GM12878 (cell line): ENCODE results near the gene SLC17A7. TPM values are rescaled to one million over a fixed set of nuclear protein-coding genes. Genes with fewer than 3 reads are reported as not detected.

Experiments used
- BHLHE40 ChIP-seq, 2 experiments: fragments of 450-650 bp in 1 of 2; IDR thresholded peaks; 2 replicates each; pipeline ENCODE4 v1.6.1; 2011 to 2017; ENCODE audit warnings: low read depth in 2 of 2, borderline replicate concordance in 1 of 2, improper control_type of control experiment in 1 of 2, low read length in 1 of 2, mild to moderate bottlenecking in 1 of 2
- CEBPB ChIP-seq, 2 experiments: fragments of 150-350 bp in 1 of 2; IDR thresholded peaks; 2 replicates each; pipeline ENCODE4 v1.6.1; 2012 to 2014; ENCODE audit warnings: low read depth in 2 of 2, low read length in 2 of 2, borderline replicate concordance in 1 of 2, inconsistent platforms in 1 of 2
- DPF2 ChIP-seq: fragments of 450-650 bp; IDR thresholded peaks from 2 replicates; pipeline ENCODE4 v1.6.1; 2017; ENCODE audit warnings: mild to moderate bottlenecking
- E4F1 ChIP-seq: fragments of 450-650 bp; IDR thresholded peaks from 2 replicates; pipeline ENCODE4 v1.6.1; 2018; ENCODE audit warnings: borderline replicate concordance, mild to moderate bottlenecking; ENCODE audit not compliant: partially characterized antibody
- EZH2 ChIP-seq: IDR thresholded peaks from 2 replicates; pipeline ENCODE4 v1.6.1; 2012; ENCODE audit warnings: low read depth, mild to moderate bottlenecking, control low read depth, inconsistent platforms, low read length, borderline replicate concordance; ENCODE audit not compliant: control insufficient read depth
- HCFC1 ChIP-seq: fragments of 150-350 bp; IDR thresholded peaks from 2 replicates; pipeline ENCODE4 v1.6.1; 2014; ENCODE audit warnings: low read length
- MTA3 ChIP-seq: IDR thresholded peaks from 2 replicates; pipeline ENCODE4 v1.6.1; 2012; ENCODE audit warnings: low read length, inconsistent platforms, borderline replicate concordance
- NBN ChIP-seq: fragments of 450-650 bp; IDR thresholded peaks from 2 replicates; pipeline ENCODE4 v1.6.1; 2016
- NFYB ChIP-seq: IDR thresholded peaks from 2 replicates; pipeline ENCODE4 v1.6.1; 2011; ENCODE audit warnings: low read depth, mild to moderate bottlenecking, low read length, improper control_type of control experiment, moderate library complexity; ENCODE audit not compliant: insufficient read depth
- NR2F1 ChIP-seq: fragments of 450-650 bp; conservative IDR thresholded peaks from 2 replicates; pipeline ENCODE4 v1.6.1; 2017; ENCODE audit warnings: mild to moderate bottlenecking
- PBX3 ChIP-seq: IDR thresholded peaks from 2 replicates; pipeline ENCODE4 v1.6.1; 2011; ENCODE audit warnings: mild to moderate bottlenecking, low read depth, low read length, moderate library complexity; ENCODE audit not compliant: insufficient replicate concordance
- PKNOX1 ChIP-seq: fragments of 450-650 bp; IDR thresholded peaks from 2 replicates; pipeline ENCODE4 v1.6.1; 2016; ENCODE audit warnings: mild to moderate bottlenecking
- POLR2AphosphoS5 ChIP-seq: IDR thresholded peaks from 2 replicates; pipeline ENCODE4 v1.6.1; 2011; ENCODE audit warnings: mild to moderate bottlenecking, low read length, inconsistent platforms
- PRDM15 ChIP-seq: fragments of 450-650 bp; formaldehyde crosslinking; IDR thresholded peaks from 2 replicates; pipeline ENCODE4 v1.4.0; 2020; ENCODE audit warnings: mild to moderate bottlenecking, moderate library complexity
- RCOR1 ChIP-seq: conservative IDR thresholded peaks from 2 replicates; pipeline ENCODE4 v1.6.1; 2012; ENCODE audit warnings: low read depth, low read length, improper control_type of control experiment
- SIX5 ChIP-seq: IDR thresholded peaks from 2 replicates; pipeline ENCODE4 v1.6.1; 2011; ENCODE audit warnings: mild to moderate bottlenecking, low read depth, low read length, moderate library complexity; ENCODE audit not compliant: severe bottlenecking
- SP1 ChIP-seq: IDR thresholded peaks from one replicate; pipeline ENCODE4 v1.6.1; 2011; ENCODE audit warnings: low read depth, low read length
- SUPT20H ChIP-seq: IDR thresholded peaks from 2 replicates; pipeline ENCODE4 v1.6.1; 2011; ENCODE audit warnings: low read depth, mild to moderate bottlenecking, low read length, moderate library complexity, borderline replicate concordance; ENCODE audit not compliant: control insufficient read depth
- WRNIP1 ChIP-seq: IDR thresholded peaks from 2 replicates; pipeline ENCODE4 v1.6.1; 2011; ENCODE audit warnings: low read depth, low read length, improper control_type of control experiment, borderline replicate concordance
- ZBED1 ChIP-seq: IDR thresholded peaks from 2 replicates; pipeline ENCODE4 v1.6.1; 2016; ENCODE audit warnings: borderline replicate concordance
- ZNF274 ChIP-seq: IDR thresholded peaks from one replicate; pipeline ENCODE4 v1.8.0; 2011; ENCODE audit not compliant: insufficient read length, insufficient read depth
- polyA plus RNA-seq, 11 experiments: library from polyadenylated mRNA; depleted of rRNA in 4 of 11; unstranded in 6 of 11; stranded (reverse) in 5 of 11; fragments of >200 nt; fragmentation: Nextera tagmentation in 4 of 11; fragmentation: Illumina TruSeq in 1 of 11; extraction: Ambion mirVana in 4 of 11; extraction: Trizol in 1 of 11; gene quantifications; 1 replicate in 1 of 11; 2 replicates in 10 of 11; pipeline versions ENCODE4 v1.2.1 to v1.2.3, GENCODE V29; 2011 to 2016; ENCODE audit warnings: inconsistent platforms in 2 of 11, missing spikeins in 2 of 11, low read depth in 1 of 11
- total RNA-seq, 4 experiments: library from RNA; depleted of rRNA in 3 of 4; stranded (reverse); fragments of >200 nt in 3 of 4; fragmentation: Illumina TruSeq in 1 of 4; extraction: Trizol in 1 of 4; gene quantifications; 2 replicates each; pipeline versions ENCODE4 v1.2.1 to v1.2.3, GENCODE V29; 2013 to 2021

The SLC17A7 gene
- total and polyA plus RNA-seq, 10 of the 15 experiments (the other 5 are each of a cell fraction or from before 2014, with no cell fraction given) = 0.03 to 0.24 (median 0.06) TPM; not detected in 6

- TF ChIP-seq PRDM15 (CRISPR knock-in tag) = no peak
- no peak for TF ChIP-seq WRNIP1
- TF ChIP-seq BHLHE40 (IDR thresholded peaks at IDR 0.05; ENCODE audit: borderline replicate concordance in 1 of 2, low read depth in 2 of 2, low read length in 1 of 2) = peak; percentile 50 to 82; a peak in 2 of 4 replicates
- TF ChIP-seq PKNOX1 = peak; percentile 33
- peak; percentile 52 for TF ChIP-seq SIX5
- peak; percentile 19 for TF ChIP-seq PBX3
- peak; percentile 100 for TF ChIP-seq POLR2AphosphoS5
- TF ChIP-seq ZNF274 = no peak
- TF ChIP-seq RCOR1 = peak; percentile 87; the same call in 1 of the 2 replicates
- no peak for TF ChIP-seq MTA3
- peak; percentile 71 for TF ChIP-seq E4F1
- peak; percentile 81; the same call in 1 of the 2 replicates for TF ChIP-seq NFYB
- no peak; the same call in 1 of the 2 replicates for TF ChIP-seq NR2F1
- TF ChIP-seq ZBED1 = peak; percentile 79; the same call in 1 of the 2 replicates
- TF ChIP-seq DPF2 = no peak
- TF ChIP-seq SUPT20H = no peak
- peak in 1 of 2 experiments; percentile 76; a peak in 1 of 4 replicates for TF ChIP-seq CEBPB (IDR thresholded peaks at IDR 0.05; ENCODE audit: borderline replicate concordance in 1 of 2, low read depth in 2 of 2, low read length in 2 of 2)
- TF ChIP-seq EZH2 = no peak
- TF ChIP-seq NBN = peak; percentile 57; the same call in 1 of the 2 replicates
- TF ChIP-seq SP1 = peak; percentile 92
- peak; percentile 79 for TF ChIP-seq HCFC1
These were observed 46.1 kb upstream of the SLC17A7 start, which contains the start of gene RPL13A (continued) for GRCh38 chr19:49487277-49488045.
